NCI-H69 (cell line): ENCODE results near the gene BRMS1.
"Not testable (repeated sequence)": the region's sequence is repeated elsewhere in the genome, so short reads cannot be mapped to it uniquely, and the experiment has no call there.

Experiments used
- DNase-seq: peaks from one replicate; lab custom pipeline; 2025; lab: John Stamatoyannopoulos, UW

Gene BRMS1, protein sequence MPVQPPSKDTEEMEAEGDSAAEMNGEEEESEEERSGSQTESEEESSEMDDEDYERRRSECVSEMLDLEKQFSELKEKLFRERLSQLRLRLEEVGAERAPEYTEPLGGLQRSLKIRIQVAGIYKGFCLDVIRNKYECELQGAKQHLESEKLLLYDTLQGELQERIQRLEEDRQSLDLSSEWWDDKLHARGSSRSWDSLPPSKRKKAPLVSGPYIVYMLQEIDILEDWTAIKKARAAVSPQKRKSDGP

DNA sequence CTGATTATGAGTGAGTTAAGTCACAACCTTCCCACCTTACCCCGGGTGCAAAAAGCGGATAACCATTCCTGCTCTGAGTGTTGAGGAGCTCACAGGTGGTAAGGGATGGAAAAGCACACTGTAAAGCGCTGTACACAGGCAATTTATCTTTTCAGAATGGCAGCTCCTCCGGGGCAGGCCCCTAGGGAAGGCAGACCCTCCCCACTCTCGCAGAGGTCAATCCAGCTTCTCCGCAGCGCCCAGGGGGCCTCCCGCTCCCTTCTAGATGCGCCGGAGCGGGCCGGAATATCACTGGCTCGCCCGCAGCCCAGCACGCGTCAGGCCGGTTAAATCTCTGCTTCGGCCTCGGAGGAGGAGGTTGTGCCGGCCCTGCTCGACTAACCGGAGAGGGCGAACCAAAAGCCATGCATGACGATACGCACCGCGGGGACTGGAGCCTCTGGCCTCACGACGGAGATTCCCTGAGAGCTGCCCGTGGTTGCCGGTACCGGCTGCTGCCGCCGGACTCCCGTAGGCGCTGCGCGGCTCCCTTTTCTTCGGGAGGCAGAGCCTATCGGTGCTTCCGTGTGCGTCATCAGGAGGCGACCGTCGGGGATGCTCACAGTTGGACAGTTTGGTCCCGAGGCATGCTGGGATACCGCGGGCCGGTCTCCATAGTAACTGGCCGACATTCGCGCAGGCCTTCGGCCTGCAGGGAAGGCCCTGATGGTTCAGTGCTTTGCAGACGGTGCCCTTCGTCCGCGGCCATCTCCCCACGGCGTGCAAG, at the start of gene BRMS1:
Gene BRMS1, minus strand, starts transcription at position 555 of the 766 bp plus-strand sequence. CDS start 2,870 bp downstream, outside the sequence.
- DNase-seq = peak; percentile 98

DNA sequence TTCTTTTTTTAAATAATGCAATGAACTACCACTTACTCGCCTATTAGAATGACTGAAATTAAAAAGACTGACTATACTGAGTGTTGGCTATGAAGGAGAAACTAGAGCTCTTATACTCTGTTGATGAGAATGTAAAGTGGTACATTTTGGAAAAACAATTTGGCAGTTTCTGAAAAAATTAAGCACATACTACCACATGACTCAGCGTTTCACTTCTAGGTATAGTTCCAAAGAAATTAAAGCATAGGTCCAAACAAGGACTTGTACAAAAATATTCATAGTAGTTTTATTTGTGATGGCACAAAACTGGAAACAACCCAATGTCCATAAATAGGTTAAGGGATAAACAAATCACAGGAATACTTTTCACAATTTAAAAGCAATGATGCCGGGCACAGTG, 49.0 kb upstream of the BRMS1 start:
- no peak for DNase-seq

DNA sequence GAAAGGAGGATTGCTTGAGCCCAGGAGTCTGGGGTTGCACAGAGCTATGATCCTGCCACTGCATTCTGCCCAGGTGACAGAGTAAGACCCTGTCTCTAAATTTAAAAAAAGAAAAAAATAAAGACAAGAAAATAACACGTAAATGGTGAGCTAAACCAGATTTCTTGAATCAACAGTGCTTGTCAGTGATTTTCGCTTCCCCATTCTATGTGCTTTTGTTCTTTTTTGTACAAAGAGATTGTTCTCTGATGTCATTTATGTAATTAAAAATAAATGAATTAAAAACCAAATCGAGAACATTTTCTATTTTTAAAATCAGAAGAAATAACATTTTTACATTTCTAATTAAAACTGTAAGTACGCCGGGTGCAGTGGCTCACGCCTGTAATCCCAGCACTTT, 46.4 kb upstream of the BRMS1 start:
- no peak for DNase-seq

DNA sequence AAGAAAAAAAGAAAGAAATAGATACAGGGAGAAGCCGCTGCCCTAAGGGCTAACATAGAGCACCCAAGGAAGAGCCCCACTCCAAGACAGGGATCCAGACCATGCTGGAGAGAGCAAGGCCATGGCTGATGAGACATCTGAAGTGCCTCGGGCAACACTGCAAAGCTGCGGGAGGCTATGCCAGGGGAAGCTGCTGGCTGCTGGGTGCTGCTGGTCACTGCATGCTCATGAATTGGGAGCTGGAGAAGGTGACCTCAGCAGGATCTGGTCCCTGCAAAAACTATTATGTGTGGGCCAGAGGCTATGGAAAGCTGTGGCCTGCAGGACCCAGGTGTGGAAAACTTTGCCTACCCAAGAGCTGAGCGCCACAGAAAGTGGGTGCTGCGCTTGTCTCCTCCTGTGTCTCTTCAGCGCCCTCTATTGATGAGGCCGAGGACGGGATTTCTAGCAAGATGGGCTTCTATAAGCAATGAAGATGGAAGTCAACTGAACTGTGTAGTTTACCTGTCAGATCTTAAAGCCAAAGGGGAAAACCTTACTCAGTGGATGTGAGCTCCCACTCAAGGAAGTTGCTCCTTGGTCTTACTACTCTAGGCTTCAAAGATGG, 44.0 kb upstream of the BRMS1 start:
- DNase-seq = peak; percentile 89

DNA sequence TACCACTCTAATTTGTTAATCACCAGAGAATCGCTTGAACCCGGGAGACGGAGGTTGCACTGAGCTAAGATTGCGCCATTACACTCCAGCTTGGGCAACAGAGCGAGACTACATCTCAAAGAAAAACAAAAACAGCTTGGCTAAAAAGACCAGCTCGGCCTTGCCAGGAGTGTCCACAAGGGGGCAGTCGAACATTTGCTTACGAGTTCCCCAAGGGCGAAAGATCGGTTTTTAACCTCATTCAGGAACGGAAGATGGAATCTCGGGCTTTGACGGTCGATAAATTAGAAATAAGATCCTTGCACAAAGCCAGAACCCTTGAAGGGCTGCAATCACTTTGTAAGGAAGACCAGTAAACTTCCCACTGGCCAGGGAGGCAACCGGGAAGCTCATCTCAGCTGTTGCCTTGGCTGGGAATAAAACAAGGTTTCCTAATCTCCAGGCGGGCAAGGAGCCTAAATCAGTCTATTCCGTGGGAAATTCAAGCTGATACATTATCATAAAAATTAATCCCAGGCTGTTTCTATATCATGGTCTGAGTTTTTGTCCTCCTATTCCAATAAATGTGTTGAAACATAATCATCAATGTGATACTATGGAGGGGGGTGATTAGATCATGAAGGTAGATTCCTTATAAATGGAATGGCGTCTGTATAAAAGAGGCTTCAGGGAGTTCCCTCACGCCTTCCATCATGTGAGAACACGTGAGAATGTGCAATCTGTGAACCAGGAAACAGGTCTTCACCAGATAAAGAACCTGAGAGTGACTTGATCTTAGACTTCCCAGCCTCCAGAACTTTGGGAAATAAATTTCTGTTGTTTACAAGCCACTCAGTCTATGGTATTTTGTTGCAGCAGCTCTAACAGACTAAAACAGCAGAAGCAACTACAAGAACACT, 41.5 kb upstream of the BRMS1 start:
- DNase-seq = peak; percentile 88

DNA sequence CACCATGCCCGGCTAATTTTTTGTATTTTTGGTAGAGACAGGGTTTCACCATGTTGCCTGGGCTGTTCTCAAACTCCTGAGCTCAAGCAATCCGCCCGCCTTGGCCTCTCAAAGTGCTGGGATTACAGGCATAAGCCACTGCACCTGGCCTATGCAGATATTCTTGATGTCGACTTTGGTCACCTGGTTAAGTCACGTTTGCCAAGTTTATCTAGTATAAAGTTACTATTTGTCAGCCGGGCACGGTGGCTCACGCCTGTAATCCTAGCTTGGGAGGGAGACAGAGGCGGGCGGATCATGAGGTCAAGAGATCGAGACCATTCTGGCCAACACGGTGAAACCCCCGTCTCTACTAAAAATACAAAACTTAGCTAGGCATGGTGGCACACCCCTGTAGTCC, 39.4 kb upstream of the BRMS1 start:
- not testable (repeated sequence) for DNase-seq

DNA sequence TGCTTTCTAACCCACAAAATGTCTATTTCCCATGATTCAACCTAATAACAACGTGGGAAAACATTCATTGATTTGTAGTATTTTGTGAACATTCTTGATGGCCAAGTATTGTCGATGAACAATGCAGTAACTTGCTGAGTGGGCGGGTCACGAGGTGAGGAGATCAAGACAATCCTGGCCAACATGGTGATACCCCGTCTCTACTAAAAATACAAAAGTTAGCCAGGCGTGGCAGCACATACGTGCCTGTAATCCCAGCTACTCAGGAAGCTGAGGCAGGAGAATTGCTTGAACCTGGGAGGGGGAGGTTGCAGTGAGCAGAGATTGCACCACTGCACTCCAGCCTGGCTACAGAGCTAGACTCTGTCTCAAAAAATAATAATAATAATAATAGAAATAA, 35.4 kb upstream of the BRMS1 start:
- DNase-seq = peak; percentile 15

DNA sequence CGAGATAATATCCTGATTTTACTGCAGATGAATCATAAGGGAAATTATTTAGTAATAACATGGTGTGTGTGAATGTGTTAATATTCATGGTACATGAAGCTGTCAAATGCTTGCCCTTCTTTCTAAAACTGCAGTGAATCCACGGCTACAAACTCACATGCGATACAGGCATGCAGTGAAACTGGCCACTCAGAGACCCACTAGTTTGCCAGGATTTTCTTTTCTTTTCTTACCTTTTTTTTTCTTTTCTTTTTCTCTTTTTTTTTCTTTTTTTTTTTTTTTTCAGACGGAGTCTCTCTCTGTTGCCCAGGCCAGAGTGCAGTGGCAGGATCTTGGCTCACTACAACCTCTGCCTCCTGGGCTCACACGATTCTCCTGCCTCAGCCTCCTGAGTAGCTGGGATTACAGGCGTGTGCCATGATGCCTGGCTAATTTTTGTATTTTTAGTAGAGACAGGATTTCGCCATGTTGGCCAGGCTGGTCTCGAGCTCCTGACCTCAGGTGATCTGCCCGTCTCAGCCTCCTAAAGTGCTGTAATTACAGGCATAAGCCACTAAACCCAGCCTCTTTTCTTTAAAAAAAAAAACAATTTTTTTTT, 28.9 kb upstream of the BRMS1 start:
- DNase-seq = not testable (repeated sequence)

DNA sequence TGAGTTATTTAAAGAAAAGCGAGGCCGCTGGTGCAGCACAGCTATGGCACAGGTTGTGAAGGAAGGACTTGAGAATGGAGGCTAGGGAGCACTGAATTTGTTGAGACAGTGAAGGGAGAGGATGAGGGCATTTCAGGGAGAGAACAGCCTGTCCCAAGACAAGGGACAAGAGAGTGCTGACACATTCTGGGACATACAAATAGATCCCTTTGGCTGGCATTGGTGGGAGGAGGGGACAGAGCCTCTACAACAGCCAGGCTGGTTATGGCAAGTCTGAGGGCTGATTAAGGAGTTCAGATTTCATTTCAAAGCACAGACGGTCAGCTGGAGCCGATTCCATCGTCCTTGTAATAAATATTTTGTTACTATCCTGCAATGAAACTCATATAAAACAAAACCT, 28.4 kb upstream of the BRMS1 start:
- no peak for DNase-seq

DNA sequence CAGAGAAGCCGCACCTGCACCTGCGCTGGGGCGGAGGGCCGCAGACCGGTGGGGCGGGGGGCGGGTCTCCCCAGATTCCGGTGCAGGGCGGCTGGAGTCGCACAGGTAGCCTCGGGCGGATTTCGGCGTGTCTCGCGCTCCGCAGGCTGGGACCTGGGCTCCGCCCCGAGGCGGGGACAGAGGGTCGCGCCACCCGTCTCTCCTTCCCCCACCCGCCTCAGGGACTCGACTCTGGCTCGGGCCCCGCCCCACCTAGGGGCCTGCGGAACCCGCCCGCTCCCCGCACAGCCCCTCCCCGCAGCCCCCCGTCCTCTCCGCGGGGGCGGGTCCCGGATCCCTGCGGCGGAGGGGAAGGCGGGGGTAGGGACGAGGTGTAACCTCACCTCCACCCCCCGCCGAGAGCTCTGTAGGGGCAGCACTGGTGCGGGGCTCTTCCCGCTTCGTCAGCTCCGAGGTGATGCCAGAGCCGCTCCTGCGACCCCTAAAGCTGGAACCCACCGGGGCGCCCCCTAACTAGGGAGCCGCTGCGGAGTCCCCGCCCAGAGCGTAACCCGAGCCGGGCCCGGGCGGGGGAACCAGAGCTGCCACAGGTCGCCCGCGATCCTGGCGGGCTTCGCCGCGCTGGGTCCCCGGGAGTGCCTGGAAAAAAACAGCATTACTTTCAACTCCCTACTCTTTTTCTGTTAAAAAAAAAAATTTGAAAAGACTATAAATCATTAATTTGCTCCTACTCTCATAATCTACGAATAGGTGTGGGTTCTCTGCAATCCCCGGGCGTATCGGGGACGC, 26.9 kb upstream of the BRMS1 start, which contains the start of gene SLC29A2:
Gene SLC29A2, minus strand, starts transcription at position 134 of the 789 bp plus-strand sequence. CDS start 169 bp downstream, outside the sequence.
- DNase-seq = peak; percentile 99

DNA sequence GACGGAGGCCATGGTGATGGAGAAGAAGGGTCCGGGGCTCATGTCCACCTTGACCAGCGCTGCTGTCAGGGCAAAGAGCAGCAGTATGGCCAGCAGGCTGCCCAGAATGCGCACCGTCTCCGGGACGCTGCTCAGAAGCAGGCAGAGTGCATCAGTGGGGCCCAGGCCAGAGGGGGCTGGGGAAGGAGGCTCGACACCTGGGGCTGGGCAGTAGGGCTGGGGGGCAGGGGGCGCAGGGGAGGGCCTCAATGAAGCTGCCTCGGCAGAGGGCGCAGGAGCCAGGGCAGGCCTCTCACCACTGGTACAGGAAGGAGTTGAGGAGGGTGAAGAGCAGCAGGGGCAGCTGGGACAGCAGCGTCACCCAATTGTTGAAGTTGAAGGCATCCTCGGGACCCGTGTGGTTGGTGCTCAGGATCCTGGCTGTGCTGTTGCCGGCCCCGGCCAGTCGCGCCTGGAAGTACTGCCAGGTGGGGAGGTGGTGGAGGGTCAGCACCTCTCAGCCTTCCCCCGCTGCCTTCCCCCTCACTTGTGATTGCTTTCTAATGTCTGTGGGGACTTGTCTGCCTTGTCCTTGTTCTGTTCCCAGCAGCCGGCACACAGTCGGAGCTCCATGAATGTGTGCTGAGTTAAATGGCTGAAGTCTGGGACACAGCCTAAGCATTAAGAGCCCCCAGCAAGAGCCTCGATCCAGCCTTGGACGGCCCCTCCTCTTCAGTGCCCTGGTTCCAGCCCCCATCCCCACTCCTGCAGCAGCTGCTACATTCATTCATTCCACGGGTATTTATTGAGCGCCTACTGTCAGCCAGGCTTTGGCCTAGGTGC, 24.4 kb upstream of the BRMS1 start:
- no peak for DNase-seq

DNA sequence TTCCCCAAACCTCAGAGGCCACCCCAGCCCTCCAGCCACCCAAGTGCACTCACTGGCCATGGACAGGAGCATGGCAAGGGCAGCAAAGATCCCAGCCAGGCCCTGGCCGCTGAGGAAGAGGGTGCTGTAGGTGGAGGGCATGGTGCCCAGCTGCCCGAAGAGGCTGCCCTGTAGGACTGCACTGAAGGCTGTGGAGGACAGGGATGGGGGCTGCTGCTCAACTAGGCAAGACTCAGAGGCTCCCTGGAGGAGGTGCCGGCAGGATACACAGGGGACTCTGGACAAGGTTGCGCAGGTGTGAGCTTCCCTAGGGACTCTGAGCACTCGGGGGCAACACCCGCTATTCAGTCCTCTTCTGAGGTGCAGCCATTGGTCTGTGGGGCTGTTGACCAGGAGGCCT, 23.6 kb upstream of the BRMS1 start:
- no peak for DNase-seq

DNA sequence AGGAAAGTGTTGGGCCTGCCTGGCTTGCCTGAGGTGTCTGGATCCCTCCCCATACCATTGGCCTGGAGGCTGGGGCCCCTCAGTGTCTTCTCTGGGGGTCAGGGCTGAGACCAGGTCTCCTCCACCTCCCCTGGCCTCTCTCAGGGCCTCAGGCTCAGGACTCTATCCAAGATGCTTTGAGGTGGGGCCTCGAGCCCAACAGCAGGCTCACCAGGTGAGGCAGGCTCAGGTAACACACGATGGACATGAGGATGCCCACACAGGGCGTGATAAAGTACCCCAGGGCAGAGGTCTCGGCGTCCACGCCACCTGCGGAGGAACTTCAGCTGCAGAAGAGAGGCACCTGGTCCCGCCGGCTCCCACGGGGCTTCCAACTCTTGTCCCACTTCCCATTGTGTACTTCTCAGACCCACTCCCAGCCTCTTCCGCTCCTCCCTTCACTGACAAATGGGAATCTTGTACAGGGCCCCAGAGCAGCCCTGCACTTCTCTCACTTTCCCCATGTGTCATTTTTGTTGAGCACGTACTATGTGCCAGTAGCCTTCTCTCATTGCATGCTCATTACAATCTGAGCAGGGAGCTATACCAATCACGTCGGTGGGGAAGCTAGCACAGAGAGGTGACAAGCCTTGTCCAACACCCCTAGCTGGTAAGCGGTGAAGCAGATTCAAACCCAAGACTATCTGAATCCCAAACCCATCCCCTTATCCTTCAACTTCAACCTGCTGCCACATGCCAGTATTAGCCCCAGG, 22.8 kb upstream of the BRMS1 start:
- DNase-seq = no peak

DNA sequence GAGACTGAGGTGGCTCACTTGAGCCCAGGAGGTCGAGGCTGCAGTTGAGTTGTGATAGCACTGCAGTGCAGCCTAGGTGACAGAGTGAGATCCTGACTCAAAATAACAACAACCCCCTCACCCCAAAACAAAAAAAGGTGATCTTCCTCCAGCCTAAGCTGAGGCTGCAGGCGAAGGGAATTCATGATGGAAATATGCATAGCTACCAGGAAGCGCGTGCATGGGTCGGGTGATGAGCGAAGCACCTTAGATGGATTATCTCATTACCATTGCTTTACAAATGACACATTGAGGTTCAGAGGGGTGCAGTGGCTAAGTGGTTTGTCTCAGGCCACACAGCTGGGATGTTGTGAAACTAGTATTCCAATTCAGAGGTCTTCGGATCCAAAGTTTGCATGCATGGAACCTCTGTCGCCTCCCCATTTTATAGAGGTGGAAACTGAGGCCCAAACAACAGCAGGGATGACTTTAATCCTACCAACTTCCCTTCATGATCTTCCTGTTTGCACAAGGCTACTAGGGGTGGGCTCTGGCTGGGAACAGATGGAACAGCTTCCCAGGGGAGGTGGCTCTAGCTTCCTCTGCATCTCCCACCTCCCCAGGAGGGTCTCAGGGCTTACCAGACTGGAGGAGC, 22.1 kb upstream of the BRMS1 start:
- no peak for DNase-seq

DNA sequence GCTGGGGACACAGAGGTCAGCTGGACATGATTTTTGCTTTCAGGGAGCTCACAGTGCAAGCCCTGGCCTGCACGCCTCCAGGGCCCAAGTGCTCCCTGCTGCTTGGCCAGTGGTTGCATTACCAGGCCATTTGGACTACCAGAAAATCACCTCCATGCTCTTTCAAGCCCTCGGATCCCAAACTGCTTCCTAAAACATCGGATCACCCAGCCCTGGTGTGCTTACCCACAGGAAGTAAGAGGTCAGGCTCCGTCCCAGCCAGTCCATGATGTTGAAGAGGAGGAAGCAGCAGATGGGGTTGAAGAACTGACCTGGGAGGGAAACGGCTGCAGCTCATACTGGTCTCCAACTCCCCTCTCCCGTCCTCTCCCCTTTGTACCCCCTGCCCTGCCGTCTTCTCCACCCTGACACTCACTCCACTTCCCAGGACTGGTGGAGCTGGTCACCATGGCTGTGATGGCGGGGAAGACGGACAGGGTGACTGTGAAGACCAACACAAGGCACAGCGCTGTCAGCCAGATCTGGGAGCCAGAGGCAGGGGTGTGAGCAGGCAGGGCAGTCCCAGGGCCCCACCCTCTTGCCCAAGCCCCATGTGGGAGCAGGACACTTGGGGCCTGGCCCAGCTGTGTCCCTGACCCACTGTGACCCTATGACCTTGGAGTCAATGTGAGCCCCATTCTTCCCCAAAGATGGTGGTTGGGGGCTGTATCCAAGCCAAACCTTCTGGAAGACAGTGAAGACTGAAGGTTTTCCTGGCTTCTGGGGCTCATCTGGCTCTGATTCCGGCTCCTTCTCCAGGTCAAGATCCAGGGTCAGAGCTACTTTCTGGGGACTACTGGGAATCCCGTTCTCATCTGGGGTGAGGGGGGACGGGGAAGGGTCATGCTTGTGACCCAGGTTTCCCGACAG, 21.1 kb upstream of the BRMS1 start:
- DNase-seq = no peak

DNA sequence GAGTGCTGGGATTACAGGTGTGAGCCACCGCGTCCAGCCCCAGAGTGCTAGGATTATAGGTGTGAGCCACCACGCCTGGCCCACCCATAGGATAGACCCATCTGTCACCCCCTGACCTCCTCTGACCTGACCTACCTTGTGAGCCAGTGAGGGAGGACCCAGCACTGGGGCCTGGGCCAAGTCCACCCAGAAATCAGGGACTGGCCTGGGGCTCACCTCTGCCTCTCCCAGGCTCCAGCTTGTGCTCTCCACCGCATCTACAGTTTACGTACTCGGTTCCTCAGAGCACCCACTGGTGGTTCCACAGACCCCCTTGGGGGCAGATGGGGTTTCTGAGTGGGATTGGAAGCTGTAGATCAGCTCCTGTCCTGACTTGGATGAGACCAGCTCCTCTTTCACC, 20.3 kb upstream of the BRMS1 start:
- no peak for DNase-seq

DNA sequence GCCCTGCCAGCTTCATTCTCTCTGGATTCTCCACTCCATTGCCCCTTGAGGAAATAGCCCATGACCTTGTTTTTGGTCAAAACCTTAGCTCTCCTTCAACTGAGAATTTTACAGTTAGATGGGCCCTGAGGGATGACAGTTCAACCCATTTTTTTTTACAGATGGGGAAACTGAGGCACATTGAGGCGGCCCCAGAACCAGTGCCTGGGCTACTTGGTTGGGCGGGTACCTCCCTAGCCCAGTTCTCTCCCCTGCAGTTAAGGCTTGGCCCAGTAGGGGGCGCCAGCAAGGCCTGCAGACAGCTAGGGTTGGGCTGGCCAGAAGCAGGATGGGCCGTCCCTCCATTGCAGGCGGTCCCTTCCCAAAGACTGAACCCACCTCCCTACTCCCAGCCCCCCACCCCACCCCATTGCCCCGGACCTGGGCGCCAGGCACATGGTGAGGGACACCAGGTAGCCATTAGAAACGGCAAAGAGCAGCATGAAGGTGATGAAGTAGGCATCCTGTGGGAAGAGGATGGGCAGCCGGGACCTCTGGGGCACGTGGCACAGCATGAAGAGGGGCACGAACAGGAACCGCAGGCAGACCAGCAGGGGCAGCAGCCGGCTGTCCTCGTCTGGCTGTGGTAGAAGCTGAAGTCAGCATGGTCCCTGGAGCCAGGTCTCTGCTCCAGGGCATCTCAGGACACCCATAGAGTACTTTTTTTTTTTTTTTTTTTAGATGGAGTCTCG, 19.1 kb upstream of the BRMS1 start:
- DNase-seq = peak; percentile 53
